ENCODE data around the gene RBMS1. TPM values are rescaled to one million over a fixed set of nuclear protein-coding genes. Genes with fewer than 3 reads are reported as not detected.
"Not testable (repeated sequence)": the region's sequence is repeated elsewhere in the genome, so short reads cannot be mapped to it uniquely, and the experiment has no call there.

The RBMS1 gene
- total RNA-seq, 4 donors from 2014 or later, result 86.0 to 110 (median 91.5) TPM

DNA sequence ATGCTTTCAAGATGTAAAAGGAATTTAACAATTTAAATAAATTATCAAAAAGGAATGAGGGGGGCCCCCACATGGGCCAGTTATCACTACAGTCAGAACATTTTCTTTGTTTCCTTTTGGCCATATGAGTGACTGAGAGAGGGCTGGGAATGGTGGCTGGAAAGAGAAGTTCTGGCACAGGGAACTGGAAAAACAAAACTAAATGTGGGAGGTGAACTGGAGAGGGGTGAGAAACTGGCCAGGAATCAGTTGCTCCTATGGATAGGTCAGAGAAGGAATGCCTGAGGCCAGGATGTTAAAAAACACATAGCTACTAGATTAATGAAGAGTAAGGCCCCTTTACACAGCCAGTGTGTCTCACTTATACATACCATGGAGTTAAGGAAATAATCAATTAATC lies 121.0 kb downstream of the RBMS1 start:
- H3K4me1 ChIP-seq, result peaks cover 37 to 100% (median 67%) of the 10 kb centered on the region in 3 donors
- no peak overlapping the region for H3K4me3 ChIP-seq
- ATAC-seq, result no peak
- H3K27me3 ChIP-seq, result no peaks in the 10 kb centered on the region
- H3K9me3 ChIP-seq, result no peaks in the 10 kb centered on the region
- TF ChIP-seq EP300 (IDR thresholded peaks at IDR 0.05), result no peak
- TF ChIP-seq, protein P1, sequence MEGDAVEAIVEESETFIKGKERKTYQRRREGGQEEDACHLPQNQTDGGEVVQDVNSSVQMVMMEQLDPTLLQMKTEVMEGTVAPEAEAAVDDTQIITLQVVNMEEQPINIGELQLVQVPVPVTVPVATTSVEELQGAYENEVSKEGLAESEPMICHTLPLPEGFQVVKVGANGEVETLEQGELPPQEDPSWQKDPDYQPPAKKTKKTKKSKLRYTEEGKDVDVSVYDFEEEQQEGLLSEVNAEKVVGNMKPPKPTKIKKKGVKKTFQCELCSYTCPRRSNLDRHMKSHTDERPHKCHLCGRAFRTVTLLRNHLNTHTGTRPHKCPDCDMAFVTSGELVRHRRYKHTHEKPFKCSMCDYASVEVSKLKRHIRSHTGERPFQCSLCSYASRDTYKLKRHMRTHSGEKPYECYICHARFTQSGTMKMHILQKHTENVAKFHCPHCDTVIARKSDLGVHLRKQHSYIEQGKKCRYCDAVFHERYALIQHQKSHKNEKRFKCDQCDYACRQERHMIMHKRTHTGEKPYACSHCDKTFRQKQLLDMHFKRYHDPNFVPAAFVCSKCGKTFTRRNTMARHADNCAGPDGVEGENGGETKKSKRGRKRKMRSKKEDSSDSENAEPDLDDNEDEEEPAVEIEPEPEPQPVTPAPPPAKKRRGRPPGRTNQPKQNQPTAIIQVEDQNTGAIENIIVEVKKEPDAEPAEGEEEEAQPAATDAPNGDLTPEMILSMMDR (IDR thresholded peaks at IDR 0.05), result no peak
- no peak for TF ChIP-seq POLR2AphosphoS5 (IDR thresholded peaks at IDR 0.05)
- no peak for TF ChIP-seq POLR2A (IDR thresholded peaks at IDR 0.05)
- peak overlapping the region in 3 of 4 donors; percentile 40 to 61 (median 54) for H3K27ac ChIP-seq
- no peaks in the 10 kb centered on the region for H3K36me3 ChIP-seq

DNA sequence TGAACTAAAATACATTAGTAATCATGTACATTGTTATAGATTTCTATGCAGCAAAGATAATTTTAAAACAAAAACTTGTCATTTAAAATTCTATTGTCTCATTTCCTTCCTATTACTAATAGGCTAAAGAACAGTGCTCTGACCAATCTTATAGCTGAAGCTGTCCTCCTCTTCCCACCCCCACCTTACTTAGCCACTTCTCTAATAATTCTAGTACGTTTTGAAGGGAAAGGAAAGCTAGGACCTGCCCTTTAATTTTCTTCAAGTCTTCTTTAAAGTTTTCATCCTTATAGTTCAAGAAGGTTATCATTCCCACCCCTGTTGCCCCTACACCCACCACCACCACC lies 121.6 kb downstream of the RBMS1 start:
- WGBS, 2 donors (ENCODE audit: low coverage in 1 of 2), result 11 to 50% methylated on average over 1 of the region's 1 CpG
- Histone ChIP-seq H3K27me3 (no peaks in the 10 kb centered on the region), H3K9me3 (no peaks in the 10 kb centered on the region), H3K27ac (peak overlapping the region in 3 of 4 donors; percentile 40 to 61 (median 54)), H3K36me3 (no peaks in the 10 kb centered on the region), H3K4me3 (no peak overlapping the region), H3K4me1 (peaks cover 38 to 100% (median 61%) of the 10 kb centered on the region in 3 donors)
- ATAC-seq, result no peak
- TF ChIP-seq POLR2AphosphoS5 (IDR thresholded peaks at IDR 0.05) (no peak), POLR2A (IDR thresholded peaks at IDR 0.05) (no peak), EP300 (IDR thresholded peaks at IDR 0.05) (no peak)

DNA sequence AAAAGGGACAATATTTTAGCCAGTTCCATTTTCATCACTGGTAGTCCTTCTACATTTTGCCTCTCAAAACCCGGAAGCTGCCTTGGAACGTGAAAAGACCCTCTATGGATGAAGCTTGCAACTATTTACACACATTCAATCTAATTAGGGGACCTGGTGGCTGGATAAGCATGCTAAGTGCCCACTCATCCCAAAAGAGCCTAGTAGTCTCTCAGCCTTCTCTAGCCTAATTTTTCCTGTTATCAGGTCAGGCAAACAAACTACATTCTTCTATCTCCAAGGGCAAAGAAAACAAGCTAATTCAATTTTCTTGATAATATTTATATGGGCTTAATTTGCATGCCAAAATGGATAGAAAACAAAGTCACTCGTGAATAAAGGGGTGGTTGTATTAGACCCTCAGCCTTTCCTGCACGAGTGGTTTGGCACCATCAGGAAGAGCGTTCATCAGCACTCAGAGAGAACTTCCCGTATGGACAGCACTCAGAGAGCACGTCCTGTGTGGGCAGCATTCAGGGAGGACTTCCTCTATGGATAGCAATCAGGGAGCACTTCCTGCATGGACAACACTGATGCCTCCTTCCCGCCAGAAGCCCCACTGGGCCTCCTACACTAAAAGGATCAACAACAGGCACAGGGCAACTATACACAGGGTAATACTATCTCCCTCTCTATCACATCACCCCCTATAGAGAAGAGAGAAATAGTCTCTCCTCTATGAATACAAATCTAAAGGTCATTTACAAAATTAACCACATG lies 122.2 kb downstream of the RBMS1 start:
- no peaks in the 10 kb centered on the region for H3K9me3 ChIP-seq
- peak overlapping the region in 3 of 4 donors; percentile 11 to 61 (median 54) for H3K27ac ChIP-seq
- H3K4me3 ChIP-seq, result no peak overlapping the region
- H3K4me1 ChIP-seq, result peaks cover 38 to 100% (median 61%) of the 10 kb centered on the region in 3 donors
- WGBS, 2 donors (ENCODE audit: low coverage in 1 of 2), result 40 to 59% methylated on average over 5 to 8 of the region's 8 CpGs
- ATAC-seq, result no peak
- no peaks in the 10 kb centered on the region for H3K36me3 ChIP-seq
- no peaks in the 10 kb centered on the region for H3K27me3 ChIP-seq
- peak; percentile 22 for TF ChIP-seq POLR2AphosphoS5 (IDR thresholded peaks at IDR 0.05)
- TF ChIP-seq, protein P1 (IDR thresholded peaks at IDR 0.05), result no peak
- TF ChIP-seq EP300 (IDR thresholded peaks at IDR 0.05), result no peak
- no peak for TF ChIP-seq POLR2A (IDR thresholded peaks at IDR 0.05)

DNA sequence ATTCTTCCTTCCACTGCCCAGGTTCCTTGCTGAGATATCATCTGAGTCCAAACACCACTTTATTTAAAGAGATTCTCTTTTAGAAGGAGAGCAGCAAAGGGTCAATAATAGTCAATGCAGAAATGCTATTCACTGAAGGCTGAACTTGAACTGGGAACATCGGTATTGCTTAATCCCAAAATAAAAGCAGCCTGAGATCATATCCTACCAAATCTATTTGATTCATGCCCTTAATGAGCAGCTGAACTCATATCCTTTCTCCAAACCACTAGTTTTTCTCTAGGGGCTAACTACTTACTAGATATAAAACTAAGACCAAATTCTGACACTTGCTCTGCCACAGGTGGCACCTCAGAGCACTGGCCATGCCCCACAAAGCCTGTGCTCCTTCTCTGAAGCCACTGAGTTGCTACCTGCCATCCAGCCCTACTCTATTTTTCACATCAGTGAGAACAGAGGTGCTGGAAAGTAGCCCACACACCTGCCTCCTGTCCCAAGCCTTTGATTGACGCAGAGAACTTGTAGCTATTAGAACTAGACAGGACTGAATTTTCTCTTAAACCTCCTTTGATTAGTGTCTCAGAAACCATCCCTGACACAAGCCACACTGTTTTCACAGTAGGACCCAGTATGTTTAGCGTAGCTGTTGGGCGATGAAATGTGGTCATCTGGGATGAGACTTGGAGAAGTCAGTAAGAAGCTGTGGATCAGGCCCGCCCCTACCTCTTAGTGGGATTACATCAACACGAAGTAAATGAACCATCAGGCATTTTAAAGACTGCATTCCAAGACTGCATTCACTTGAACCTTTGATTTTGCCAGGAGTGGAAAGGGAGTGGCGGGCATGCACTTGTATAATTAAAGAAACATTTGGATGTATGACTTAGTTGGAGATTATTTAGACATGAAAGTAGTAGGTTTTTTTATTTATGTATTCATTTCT lies 124.3 kb downstream of the RBMS1 start:
- TF ChIP-seq POLR2AphosphoS5 (IDR thresholded peaks at IDR 0.05) (no peak), POLR2A (IDR thresholded peaks at IDR 0.05) (no peak), EP300 (IDR thresholded peaks at IDR 0.05) (no peak)
- TF ChIP-seq, protein P1 (IDR thresholded peaks at IDR 0.05), result no peak
- H3K9me3 ChIP-seq, result no peaks in the 10 kb centered on the region
- H3K27me3 ChIP-seq, result no peaks in the 10 kb centered on the region
- H3K27ac ChIP-seq, result peak overlapping the region in 3 of 4 donors; percentile 5 to 48 (median 30)
- no peak overlapping the region for H3K4me3 ChIP-seq
- peaks cover 39 to 100% (median 55%) of the 10 kb centered on the region in 3 donors for H3K4me1 ChIP-seq
- 72 to 75% methylated on average over 6 of the region's 7 CpGs for WGBS, 2 donors (ENCODE audit: low coverage in 1 of 2)
- no peak for ATAC-seq
- no peaks in the 10 kb centered on the region for H3K36me3 ChIP-seq

DNA sequence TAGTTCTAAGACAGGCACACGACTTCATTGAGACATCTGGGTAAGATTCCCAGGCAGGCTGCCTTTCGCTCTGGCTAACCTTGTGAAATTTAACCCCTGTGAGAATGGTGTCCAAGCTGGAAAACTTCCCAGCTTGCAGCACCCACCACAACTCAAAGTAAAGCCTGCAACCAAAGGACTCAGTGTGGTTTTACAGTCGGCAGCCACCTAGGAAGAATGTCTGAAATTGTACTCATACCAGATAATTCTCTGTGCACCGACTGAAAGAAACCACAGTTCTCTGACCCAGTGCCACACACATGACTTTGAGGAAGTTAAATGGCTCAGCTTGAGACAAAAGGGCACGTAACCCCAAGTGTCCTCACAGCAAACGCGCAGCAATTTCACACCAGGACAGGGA lies 125.7 kb downstream of the RBMS1 start:
- Histone ChIP-seq H3K27ac (peak overlapping the region in 2 of 4 donors; percentile 19 to 40), H3K9me3 (no peaks in the 10 kb centered on the region), H3K4me3 (no peak overlapping the region), H3K36me3 (no peaks in the 10 kb centered on the region), H3K27me3 (no peaks in the 10 kb centered on the region), H3K4me1 (peaks cover 39 to 100% (median 52%) of the 10 kb centered on the region in 3 donors)
- TF ChIP-seq POLR2AphosphoS5 (IDR thresholded peaks at IDR 0.05), result no peak
- no peak for TF ChIP-seq POLR2A (IDR thresholded peaks at IDR 0.05)
- TF ChIP-seq, protein P1 (IDR thresholded peaks at IDR 0.05), result no peak
- TF ChIP-seq EP300 (IDR thresholded peaks at IDR 0.05), result no peak
- WGBS, 2 donors (ENCODE audit: low coverage in 1 of 2), result 12 to 24% methylated on average over 5 of the region's 7 CpGs
- no peak for ATAC-seq

DNA sequence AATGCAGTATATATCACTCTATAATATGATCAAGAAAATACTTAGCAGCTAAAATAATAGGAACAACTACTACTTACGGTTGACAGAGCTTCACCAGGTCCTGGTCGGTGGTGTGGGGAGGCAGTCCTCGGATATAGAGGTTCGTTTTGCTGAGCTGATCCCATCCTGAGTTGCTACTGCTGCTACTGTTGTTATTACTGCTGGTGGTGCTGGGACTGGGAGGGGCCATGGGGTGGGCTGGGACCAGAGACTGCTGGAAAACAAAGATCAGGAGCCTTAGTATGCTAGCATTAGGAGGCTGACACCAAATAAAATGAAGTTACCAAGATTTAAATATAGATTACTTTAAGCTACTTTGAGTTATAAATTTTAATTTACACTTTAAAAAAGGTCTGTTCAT lies 126.5 kb downstream of the RBMS1 start:
- WGBS, 2 donors (ENCODE audit: low coverage in 1 of 2), result 30 to 59% methylated on average over 4 of the region's 4 CpGs
- ATAC-seq, result not testable (repeated sequence)
- peaks cover 32 to 100% (median 45%) of the 10 kb centered on the region in 3 donors for H3K4me1 ChIP-seq

More for the DNA sequence above, 126.5 kb downstream of the RBMS1 start:
- not testable (repeated sequence) for H3K4me3 ChIP-seq, H3K27me3 ChIP-seq, H3K9me3 ChIP-seq, H3K36me3 ChIP-seq, H3K27ac ChIP-seq

Data from gastroesophageal sphincter (tissue), 4 donors.